ENCODE measurements around the gene TNIP1.

DNA sequence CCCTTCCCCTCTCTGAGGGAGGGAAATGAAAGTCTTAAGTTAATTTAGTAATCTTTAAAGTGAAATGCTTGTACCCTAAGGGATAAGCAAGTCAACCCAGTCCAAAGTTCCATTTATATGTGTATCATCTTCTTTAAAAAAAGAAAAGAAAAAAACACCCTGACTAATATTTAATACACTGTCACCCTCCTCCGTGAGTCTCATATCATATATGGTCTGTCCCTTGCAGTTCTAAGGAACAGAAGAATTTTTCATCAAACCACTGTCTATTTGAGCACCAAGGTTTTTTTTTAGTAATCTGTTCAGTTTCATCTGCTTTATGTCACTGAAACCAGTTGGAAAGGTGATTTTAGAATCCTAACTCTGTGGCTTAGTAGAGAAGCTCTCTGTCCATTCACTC is 15.2 kb downstream of the TNIP1 start:
- no peak for TF ChIP-seq CTCF (conservative IDR thresholded peaks at IDR 0.05 in 1 of 2, IDR thresholded peaks at IDR 0.05 in 1 of 2; ENCODE audit: extremely low read depth in 1 of 2, insufficient read depth in 1 of 2, low read depth in 1 of 2, low read length in 2 of 2)
- TF ChIP-seq EZH2 (IDR thresholded peaks at IDR 0.05; ENCODE audit: borderline replicate concordance, low read length): no peak
